HepG2 (cell line): ENCODE data around the gene PRKCE. TPM values are rescaled to one million over a fixed set of nuclear protein-coding genes. Genes with fewer than 3 reads are reported as not detected.

ENCODE experiments used
- ATAC-seq: fragments of 200-7000 bp; cut with Tn5 transposase; 3 replicates; pipeline ENCODE4 v1.9.1; 2020; ENCODE audit warnings: mild to moderate bottlenecking, moderate library complexity
- BruUV-seq: library from RNA; stranded (reverse); fragments of 400-500 nt; replicated peaks from 2 replicates; lab custom pipeline; 2021; lab: Mats Ljungman, UMichigan
- CTCF ChIA-PET: fragments of 300-600 bp; formaldehyde crosslinking; extraction: SDS; loops from one replicate; lab custom pipeline; 2021; ENCODE audit warnings: low total read pairs, inconsistent platforms, low intra/inter-chr PET ratio; lab: Yijun Ruan, JAX
- POLR2A ChIA-PET: fragments of 350-600 bp; sonication (Branson Sonifier 250); formaldehyde crosslinking; loops from one replicate; lab custom pipeline; 2020; ENCODE audit warnings: antibody characterized with exemption, inconsistent platforms; lab: Yijun Ruan, JAX
- DNase-seq: peaks from one replicate; pipeline ENCODE4 v3.0.0-alpha.2; 2015; ENCODE audit warnings: low spot score
- FAIRE-seq: peaks from 3 replicates; lab custom pipeline; 2011; peaks lifted over from hg19 to GRCh38; lab: Jason Lieb, UNC
- H2AFZ ChIP-seq: one replicate; pipeline ENCODE4 v1.6.1; 2011; ENCODE audit warnings: low read length, inconsistent platforms
- H3K27ac ChIP-seq: fragments of 300-600 bp; 3 replicates; pipeline ENCODE4 v1.8.0; 2011; ENCODE audit warnings: mixed run types, mild to moderate bottlenecking, mixed read lengths, low read length, inconsistent platforms; ENCODE audit not compliant: insufficient read depth; ENCODE audit errors: extremely low read length
- H3K27me3 ChIP-seq, 2 experiments: fragments of 200-600 bp in 1 of 2; 2 replicates in 1 of 2; 3 replicates in 1 of 2; pipeline versions ENCODE4 v1.6.0 to v1.8.0; 2011; ENCODE audit warnings: low read length in 2 of 2, mild to moderate bottlenecking in 2 of 2, moderate library complexity in 2 of 2, inconsistent platforms in 1 of 2; ENCODE audit not compliant: insufficient read depth in 2 of 2, control insufficient read depth in 1 of 2
- H3K36me3 ChIP-seq, 2 experiments: fragments of 200-600 bp in 1 of 2; replicated peaks in 1 of 2; 2 replicates in 1 of 2; 3 replicates in 1 of 2; pipeline versions ENCODE4 v1.5.1 to v1.8.0; 2011; ENCODE audit warnings: low read length in 2 of 2, inconsistent platforms in 1 of 2; ENCODE audit not compliant: insufficient read depth in 2 of 2, control insufficient read depth in 1 of 2
- H3K4me1 ChIP-seq: 2 replicates; pipeline ENCODE4 v1.5.1; 2012; ENCODE audit warnings: low read length, inconsistent platforms; ENCODE audit not compliant: insufficient read depth
- H3K4me2 ChIP-seq: 2 replicates; pipeline ENCODE4 v1.6.0; 2011; ENCODE audit warnings: low read depth, low read length, inconsistent platforms
- H3K4me3 ChIP-seq, 3 experiments: fragments of 200-600 bp in 1 of 3; sonication (generic), shearing (Covaris generic) in 1 of 3; replicated peaks in 1 of 3; 2 replicates each; pipeline ENCODE4 v1.5.1; 2011 to 2016; ENCODE audit warnings: low read length in 3 of 3, inconsistent platforms in 2 of 3, low read depth in 2 of 3, mild to moderate bottlenecking in 2 of 3, control low read depth in 1 of 3, mixed read lengths in 1 of 3; ENCODE audit not compliant: insufficient read depth in 1 of 3
- H3K79me2 ChIP-seq: one replicate; pipeline ENCODE4 v1.6.1; 2011; ENCODE audit warnings: low read length, inconsistent platforms; ENCODE audit not compliant: insufficient read depth
- H3K9ac ChIP-seq: 2 replicates; pipeline ENCODE4 v1.6.0; 2011; ENCODE audit warnings: mild to moderate bottlenecking, low read depth, low read length, inconsistent platforms; ENCODE audit not compliant: insufficient read depth
- H3K9me3 ChIP-seq: 2 replicates; pipeline ENCODE4 v1.5.1; 2012; ENCODE audit warnings: mild to moderate bottlenecking, low read length
- H4K20me1 ChIP-seq: 2 replicates; pipeline ENCODE4 v1.6.0; 2011; ENCODE audit warnings: inconsistent platforms, mild to moderate bottlenecking, low read length, moderate library complexity; ENCODE audit not compliant: insufficient read depth
- ATF7 ChIP-seq, 2 experiments: fragments of 450-650 bp in 1 of 2; sonication (generic) in 1 of 2; formaldehyde crosslinking in 1 of 2; IDR thresholded peaks; 2 replicates each; pipeline versions ENCODE4 v1.4.0 to v1.6.1; 2016 to 2020; ENCODE audit warnings: antibody characterized with exemption in 1 of 2, mild to moderate bottlenecking in 1 of 2, missing genetic modification reagents in 1 of 2
- BRD4 ChIP-seq: sonication (generic); formaldehyde crosslinking; IDR thresholded peaks from 2 replicates; pipeline ENCODE4 v1.4.0; 2020; ENCODE audit warnings: missing genetic modification reagents
- ETV6 ChIP-seq: sonication (generic); formaldehyde crosslinking; conservative IDR thresholded peaks from 2 replicates; pipeline ENCODE4 v1.4.0; 2020; ENCODE audit warnings: missing genetic modification reagents
- SALL2 ChIP-seq: sonication (generic); formaldehyde crosslinking; IDR thresholded peaks from 2 replicates; pipeline ENCODE4 v1.8.1; 2023; ENCODE audit warnings: mild to moderate bottlenecking, missing genetic modification reagents, inconsistent platforms
- ZNF629 ChIP-seq: sonication (generic); formaldehyde crosslinking; conservative IDR thresholded peaks from 2 replicates; pipeline ENCODE4 v1.5.0; 2020; ENCODE audit warnings: missing genetic modification reagents
- ZNF644 ChIP-seq: IDR thresholded peaks from 2 replicates; pipeline ENCODE4 v1.6.1; 2016; ENCODE audit warnings: low read depth
- WGBS: methylation state at CpG from one replicate; pipeline ENCODE4 v1.1.6; 2017; ENCODE audit warnings: low lambda C conversion rate; 5-methylcytosine and 5-hydroxymethylcytosine counted together
- in situ Hi-C: cut with HindIII; loops from 2 replicates; pipeline ENCODE4 v1.10.0; 2017; ENCODE audit warnings: low pct_unique_long_range_greater_than_20kb; ENCODE audit not compliant: extremely low pct_ligation_motif_present
- intact Hi-C: fragments of 100-400 bp; cut with micrococcal nuclease; formaldehyde crosslinking; loops from one replicate; pipeline ENCODE4 v1.10.0; 2022; ENCODE audit not compliant: unreplicated experiment
- polyA plus RNA-seq, 8 experiments: library from polyadenylated mRNA; depleted of rRNA in 3 of 8; stranded (reverse) in 7 of 8; unstranded in 1 of 8; fragments of >200 nt; fragmentation: Illumina TruSeq in 4 of 8; extraction: Trizol in 4 of 8; gene quantifications; 2 replicates each; pipeline versions ENCODE4 v1.2.1 to v1.2.3, GENCODE V29; 2011 to 2016; ENCODE audit warnings: low read depth in 4 of 8, missing spikeins in 1 of 8, mixed read lengths in 1 of 8; ENCODE audit not compliant: insufficient read depth in 1 of 8
- total RNA-seq, 5 experiments: library from RNA; depleted of rRNA; stranded (reverse); fragments of >200 nt; fragmentation: Illumina TruSeq; extraction: Trizol; gene quantifications; 2 replicates each; pipeline ENCODE4 v1.2.3, GENCODE V29; 2016; ENCODE audit warnings: low read depth in 1 of 5

Gene PRKCE
- total and polyA plus RNA-seq, 2 of the 13 experiments (the other 11 are each of a cell fraction or from before 2014, with no cell fraction given) = 1.0 to 3.9 TPM

DNA sequence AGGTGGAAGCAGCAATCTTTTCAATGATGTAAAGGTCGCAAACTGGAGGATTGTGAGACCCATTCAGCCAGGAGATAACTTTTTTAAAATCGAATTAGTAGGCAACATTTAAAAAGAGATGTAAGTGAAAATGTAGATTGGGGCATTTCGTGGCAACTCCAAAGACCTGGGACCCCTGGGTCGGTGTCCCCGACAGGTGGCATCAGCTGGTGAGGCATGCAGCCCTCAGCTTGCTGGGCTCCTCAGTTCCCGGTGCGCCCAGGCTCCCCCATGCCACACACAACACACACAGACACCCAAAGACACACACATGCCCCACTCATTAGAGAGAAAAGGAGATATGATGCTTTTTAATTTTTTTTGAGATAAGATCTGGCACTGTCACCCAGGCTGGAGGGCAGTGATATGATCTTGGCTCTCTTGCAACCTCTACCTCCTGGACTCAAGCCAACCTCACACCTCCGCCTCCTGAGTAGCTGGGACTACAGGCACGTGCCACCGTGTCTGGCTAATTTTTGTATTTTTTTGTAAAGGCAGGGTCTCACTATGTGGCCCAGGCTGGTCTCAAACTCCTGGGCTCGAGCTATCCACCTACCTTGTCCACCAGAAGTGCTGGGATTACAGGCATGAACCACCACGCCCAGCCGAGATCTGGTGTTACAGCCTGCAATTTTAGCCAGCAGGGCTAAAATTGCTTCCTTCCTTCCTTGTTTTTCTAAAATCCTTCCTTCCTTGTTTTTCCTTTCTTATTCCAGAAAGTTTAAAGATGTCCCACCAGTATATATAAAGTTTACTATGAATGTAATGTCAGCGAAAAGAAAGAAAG, 523.1 kb downstream of the PRKCE start (continued):
- TF ChIP-seq ZNF644 (CRISPR knock-in tag) (no peak), SALL2 (CRISPR knock-in tag) (no peak)
- TF ChIP-seq, all 625 proteins: peak for 2

DNA sequence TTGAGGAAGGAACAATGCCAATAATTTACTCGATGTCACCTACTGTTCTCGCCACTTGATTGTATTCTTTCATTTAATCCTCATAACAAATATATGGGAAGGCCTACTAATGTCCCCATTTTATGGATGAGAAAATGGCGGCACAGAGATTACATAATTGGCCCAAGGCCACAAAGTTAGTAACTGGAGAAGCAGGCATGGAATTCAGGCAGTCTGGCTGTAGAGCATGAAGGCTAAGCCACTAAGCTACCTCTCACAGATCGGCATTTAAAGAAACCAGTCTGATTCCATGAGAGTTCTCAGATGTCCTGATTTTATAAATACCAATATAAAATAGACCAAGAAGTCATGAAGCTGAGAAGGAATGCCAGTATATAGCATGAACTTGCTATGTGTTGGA, 523.9 kb downstream of the PRKCE start:
- ATAC-seq = no peak
- intact Hi-C loops = no loop called here

DNA sequence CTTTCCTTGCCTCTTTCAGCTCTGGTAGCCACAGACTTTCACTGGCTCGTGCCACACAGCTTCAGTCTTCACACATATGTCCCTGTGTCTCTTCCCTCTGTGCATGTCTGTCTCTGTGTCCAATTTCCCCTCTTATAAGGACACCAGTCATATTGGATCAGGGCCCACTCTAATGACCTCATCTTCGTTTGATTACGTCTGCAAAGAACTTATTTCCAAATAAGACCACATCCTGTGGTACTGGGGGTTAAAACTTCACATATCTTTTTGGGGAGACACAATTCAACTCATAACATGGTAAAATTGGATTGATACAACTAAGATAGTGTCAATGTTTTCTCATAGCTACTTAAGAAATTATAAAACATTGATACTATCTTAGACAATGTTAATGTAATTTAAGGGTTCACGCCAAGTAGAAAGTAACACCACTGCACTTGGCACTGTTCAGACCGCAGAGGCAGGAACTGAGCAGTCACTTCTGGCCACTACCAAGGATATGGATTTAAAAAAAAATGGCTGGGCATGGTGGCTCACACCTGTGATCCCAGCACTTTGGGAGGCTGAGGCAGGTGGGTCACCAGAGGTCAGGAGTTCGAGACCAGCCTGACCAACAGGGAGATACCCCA, 526.1 kb downstream of the PRKCE start:
- ChIA-PET POLR2A (no interaction called here), CTCF (no interaction called here)
- no peak overlapping the region for H2AFZ ChIP-seq
- no peak overlapping the region for H3K4me2 ChIP-seq
- TF ChIP-seq ATF7 (IDR thresholded peaks at IDR 0.05) = peak; percentile 45
- no peak for TF ChIP-seq ATF7 (CRISPR knock-in tag; IDR thresholded peaks at IDR 0.05)
- TF ChIP-seq ETV6 = no peak
- no peak overlapping the region for H3K9ac ChIP-seq
- FAIRE-seq (no peak), ATAC-seq (no peak), DNase-seq (no peak)
- no peaks in the 10 kb centered on the region for H3K79me2 ChIP-seq
- H3K27me3 ChIP-seq = peaks cover 0 to 18% of the 10 kb centered on the region in 2 experiments; a peak in 2 of 5 replicates
- H3K4me3 ChIP-seq = no peak overlapping the region
- no TSS peak for BruUV-seq
- intact Hi-C loops = no loop called here
- WGBS = 82% methylated on average over 6 of the region's 6 CpGs
- peaks cover 19% of the 10 kb centered on the region for H3K4me1 ChIP-seq
- H3K27ac ChIP-seq = no peak overlapping the region
- H3K36me3 ChIP-seq = no peaks in the 10 kb centered on the region
- H3K9me3 ChIP-seq = no peaks in the 10 kb centered on the region
- H4K20me1 ChIP-seq = peaks cover 4% of the 10 kb centered on the region; the same call in 1 of the 2 replicates
- in situ Hi-C loops = no loop called here

More for the DNA sequence above, 523.9 kb downstream of the PRKCE start:
- no TSS peak for BruUV-seq
- Histone ChIP-seq H3K4me3 (no peak overlapping the region), H3K27me3 (peaks cover 4 to 29% of the 10 kb centered on the region in 2 experiments; a peak in 3 of 5 replicates), H3K4me2 (no peak overlapping the region), H4K20me1 (peaks cover 4% of the 10 kb centered on the region; the same call in 1 of the 2 replicates), H2AFZ (no peak overlapping the region), H3K4me1 (peaks cover 19% of the 10 kb centered on the region), H3K79me2 (no peaks in the 10 kb centered on the region), H3K9me3 (no peaks in the 10 kb centered on the region), H3K9ac (no peak overlapping the region), H3K27ac (no peak overlapping the region), H3K36me3 (no peaks in the 10 kb centered on the region)
- TF ChIP-seq ZNF629 = peak; percentile 57; the same call in 1 of the 2 replicates
- TF ChIP-seq BRD4 (CRISPR knock-in tag) = no peak
- FAIRE-seq = no peak
- ChIA-PET CTCF (no interaction called here), POLR2A (no interaction called here)
- in situ Hi-C loops = no loop called here
- WGBS = 91% methylated on average over 4 of the region's 4 CpGs
- no peak for DNase-seq
